ENCODE results near the gene MED9.

- TF ChIP-seq, protein P1, sequence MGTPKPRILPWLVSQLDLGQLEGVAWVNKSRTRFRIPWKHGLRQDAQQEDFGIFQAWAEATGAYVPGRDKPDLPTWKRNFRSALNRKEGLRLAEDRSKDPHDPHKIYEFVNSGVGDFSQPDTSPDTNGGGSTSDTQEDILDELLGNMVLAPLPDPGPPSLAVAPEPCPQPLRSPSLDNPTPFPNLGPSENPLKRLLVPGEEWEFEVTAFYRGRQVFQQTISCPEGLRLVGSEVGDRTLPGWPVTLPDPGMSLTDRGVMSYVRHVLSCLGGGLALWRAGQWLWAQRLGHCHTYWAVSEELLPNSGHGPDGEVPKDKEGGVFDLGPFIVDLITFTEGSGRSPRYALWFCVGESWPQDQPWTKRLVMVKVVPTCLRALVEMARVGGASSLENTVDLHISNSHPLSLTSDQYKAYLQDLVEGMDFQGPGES (IDR thresholded peaks at IDR 0.05), result no peak
- TF ChIP-seq IRF5 (IDR thresholded peaks at IDR 0.05; ENCODE audit: borderline replicate concordance), result no peak
- TF ChIP-seq, protein P2, sequence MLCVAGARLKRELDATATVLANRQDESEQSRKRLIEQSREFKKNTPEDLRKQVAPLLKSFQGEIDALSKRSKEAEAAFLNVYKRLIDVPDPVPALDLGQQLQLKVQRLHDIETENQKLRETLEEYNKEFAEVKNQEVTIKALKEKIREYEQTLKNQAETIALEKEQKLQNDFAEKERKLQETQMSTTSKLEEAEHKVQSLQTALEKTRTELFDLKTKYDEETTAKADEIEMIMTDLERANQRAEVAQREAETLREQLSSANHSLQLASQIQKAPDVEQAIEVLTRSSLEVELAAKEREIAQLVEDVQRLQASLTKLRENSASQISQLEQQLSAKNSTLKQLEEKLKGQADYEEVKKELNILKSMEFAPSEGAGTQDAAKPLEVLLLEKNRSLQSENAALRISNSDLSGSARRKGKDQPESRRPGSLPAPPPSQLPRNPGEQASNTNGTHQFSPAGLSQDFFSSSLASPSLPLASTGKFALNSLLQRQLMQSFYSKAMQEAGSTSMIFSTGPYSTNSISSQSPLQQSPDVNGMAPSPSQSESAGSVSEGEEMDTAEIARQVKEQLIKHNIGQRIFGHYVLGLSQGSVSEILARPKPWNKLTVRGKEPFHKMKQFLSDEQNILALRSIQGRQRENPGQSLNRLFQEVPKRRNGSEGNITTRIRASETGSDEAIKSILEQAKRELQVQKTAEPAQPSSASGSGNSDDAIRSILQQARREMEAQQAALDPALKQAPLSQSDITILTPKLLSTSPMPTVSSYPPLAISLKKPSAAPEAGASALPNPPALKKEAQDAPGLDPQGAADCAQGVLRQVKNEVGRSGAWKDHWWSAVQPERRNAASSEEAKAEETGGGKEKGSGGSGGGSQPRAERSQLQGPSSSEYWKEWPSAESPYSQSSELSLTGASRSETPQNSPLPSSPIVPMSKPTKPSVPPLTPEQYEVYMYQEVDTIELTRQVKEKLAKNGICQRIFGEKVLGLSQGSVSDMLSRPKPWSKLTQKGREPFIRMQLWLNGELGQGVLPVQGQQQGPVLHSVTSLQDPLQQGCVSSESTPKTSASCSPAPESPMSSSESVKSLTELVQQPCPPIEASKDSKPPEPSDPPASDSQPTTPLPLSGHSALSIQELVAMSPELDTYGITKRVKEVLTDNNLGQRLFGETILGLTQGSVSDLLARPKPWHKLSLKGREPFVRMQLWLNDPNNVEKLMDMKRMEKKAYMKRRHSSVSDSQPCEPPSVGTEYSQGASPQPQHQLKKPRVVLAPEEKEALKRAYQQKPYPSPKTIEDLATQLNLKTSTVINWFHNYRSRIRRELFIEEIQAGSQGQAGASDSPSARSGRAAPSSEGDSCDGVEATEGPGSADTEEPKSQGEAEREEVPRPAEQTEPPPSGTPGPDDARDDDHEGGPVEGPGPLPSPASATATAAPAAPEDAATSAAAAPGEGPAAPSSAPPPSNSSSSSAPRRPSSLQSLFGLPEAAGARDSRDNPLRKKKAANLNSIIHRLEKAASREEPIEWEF (IDR thresholded peaks at IDR 0.05; ENCODE audit: insufficient replicate concordance, low read depth, low read length), result no peak
- no peak for TF ChIP-seq SMC3 (IDR thresholded peaks at IDR 0.05; ENCODE audit: borderline replicate concordance, low read length)
- TF ChIP-seq CTCF (IDR thresholded peaks at IDR 0.05 in 2 of 3, conservative IDR thresholded peaks at IDR 0.05 in 1 of 3; ENCODE audit: control insufficient read depth in 2 of 3, extremely low read depth in 1 of 3, insufficient read depth in 1 of 3, low read depth in 3 of 3, low read length in 3 of 3), result no peak
Measured at GRCh38 chr17:17467016-17467415, 9.8 kb upstream of the MED9 start.
